H1 (cell line): ENCODE results near the gene BTD. TPM values are rescaled to one million over a fixed set of nuclear protein-coding genes. Genes with fewer than 3 reads are reported as not detected.

ENCODE experiments used
- CTCF ChIA-PET: fragments of 300-600 bp; sonication (Branson Sonifier 250); formaldehyde crosslinking; loops from one replicate; lab custom pipeline; 2021; ENCODE audit not compliant: partially characterized antibody; lab: Charles Lee
- POLR2A ChIA-PET: fragments of 300-600 bp; sonication (Branson Sonifier 250); formaldehyde crosslinking; loops from one replicate; lab custom pipeline; 2021; ENCODE audit warnings: inconsistent platforms; ENCODE audit not compliant: partially characterized antibody; lab: Charles Lee
- DNase-seq, 2 experiments: peaks; one replicate each; pipeline versions ENCODE4 v3.0.0 to v3.0.0-alpha.2; 2010 to 2022; ENCODE audit warnings: low spot score in 2 of 2, low read depth in 1 of 2, mixed read lengths in 1 of 2
- FAIRE-seq: peaks from 2 replicates; lab custom pipeline; 2011; peaks lifted over from hg19 to GRCh38; lab: Jason Lieb, UNC
- H2AFZ ChIP-seq: 2 replicates; pipeline ENCODE4 v1.8.1; 2012; ENCODE audit warnings: low read length, inconsistent platforms
- H2AK5ac ChIP-seq: 2 replicates; pipeline ENCODE4 v1.6.1; 2013; ENCODE audit warnings: low read depth, low read length
- H2BK120ac ChIP-seq: replicated peaks from 2 replicates; pipeline ENCODE3; 2013; ENCODE audit warnings: low read depth, low read length, inconsistent platforms
- H2BK12ac ChIP-seq: 2 replicates; pipeline ENCODE4 v1.6.1; 2013; ENCODE audit warnings: low read depth, low read length
- H2BK15ac ChIP-seq: 2 replicates; pipeline ENCODE4 v1.6.1; 2013; ENCODE audit warnings: low read length
- H2BK20ac ChIP-seq: 2 replicates; pipeline ENCODE4 v1.6.1; 2013; ENCODE audit warnings: low read length
- H2BK5ac ChIP-seq: 2 replicates; pipeline ENCODE4 v1.6.1; 2013; ENCODE audit warnings: low read depth, low read length
- H3K14ac ChIP-seq: 2 replicates; pipeline ENCODE4 v1.6.1; 2013; ENCODE audit warnings: inconsistent platforms; ENCODE audit not compliant: insufficient read length
- H3K18ac ChIP-seq: 2 replicates; pipeline ENCODE4 v1.6.1; 2013; ENCODE audit warnings: low read length; ENCODE audit errors: extremely low read depth
- H3K23ac ChIP-seq: 2 replicates; pipeline ENCODE4 v1.6.1; 2013; ENCODE audit warnings: inconsistent platforms; ENCODE audit not compliant: insufficient read length
- H3K23me2 ChIP-seq: 2 replicates; pipeline ENCODE4 v1.6.1; 2013; ENCODE audit warnings: low read depth, low read length
- H3K27ac ChIP-seq: 2 replicates; pipeline ENCODE4 v1.6.1; 2011; ENCODE audit warnings: low read depth, low read length, inconsistent platforms
- H3K27me3 ChIP-seq, 4 experiments: replicated peaks in 1 of 4; 1 replicate in 1 of 4; 2 replicates in 3 of 4; pipeline versions ENCODE4 v1.6.1 to v1.8.1; 2011 to 2013; ENCODE audit warnings: low read length in 3 of 4, mild to moderate bottlenecking in 3 of 4, inconsistent platforms in 2 of 4, mixed read lengths in 2 of 4, moderate library complexity in 1 of 4; ENCODE audit not compliant: control insufficient read depth in 3 of 4, insufficient read depth in 3 of 4; ENCODE audit errors: extremely low read depth in 1 of 4
- H3K36me3 ChIP-seq, 4 experiments: 2 replicates each; pipeline versions ENCODE4 v1.6.1 to v1.8.1; 2011 to 2013; ENCODE audit warnings: mild to moderate bottlenecking in 4 of 4, low read length in 3 of 4, moderate library complexity in 2 of 4, control low read depth in 1 of 4, inconsistent platforms in 1 of 4; ENCODE audit not compliant: insufficient read depth in 4 of 4, control insufficient read depth in 2 of 4
- H3K4ac ChIP-seq: replicated peaks from 2 replicates; pipeline ENCODE3; 2013; ENCODE audit warnings: low read length, low read depth, mixed read lengths, inconsistent platforms; ENCODE audit not compliant: insufficient read length
- H3K4me1 ChIP-seq, 4 experiments: replicated peaks in 1 of 4; 1 replicate in 1 of 4; 2 replicates in 3 of 4; pipeline versions ENCODE4 v1.6.1 to v1.8.1; 2011 to 2013; ENCODE audit warnings: low read length in 3 of 4, inconsistent platforms in 2 of 4, mixed read lengths in 1 of 4; ENCODE audit not compliant: insufficient read depth in 4 of 4, control insufficient read depth in 3 of 4
- H3K4me2 ChIP-seq, 2 experiments: 2 replicates each; pipeline versions ENCODE4 v1.6.1 to v1.8.1; 2011 to 2013; ENCODE audit warnings: low read depth in 2 of 2, low read length in 2 of 2, control low read depth in 1 of 2, inconsistent platforms in 1 of 2, mild to moderate bottlenecking in 1 of 2; ENCODE audit not compliant: insufficient read depth in 1 of 2
- H3K4me3 ChIP-seq, 4 experiments: fragments of 200-600, 300-600 bp in 1 of 4; sonication (generic), shearing (Covaris generic), sonication (Bioruptor Twin) in 1 of 4; 2 replicates each; pipeline versions ENCODE4 v1.5.1 to v1.8.1; 2011 to 2016; ENCODE audit warnings: low read length in 4 of 4, low read depth in 3 of 4, control low read depth in 2 of 4, inconsistent platforms in 2 of 4, mild to moderate bottlenecking in 2 of 4, mixed read lengths in 1 of 4, moderate library complexity in 1 of 4; ENCODE audit not compliant: insufficient read depth in 2 of 4; ENCODE audit errors: extremely low read depth in 1 of 4
- H3K56ac ChIP-seq: replicated peaks from 2 replicates; pipeline ENCODE3; 2013; ENCODE audit warnings: low read depth, mild to moderate bottlenecking, mixed read lengths, low read length, inconsistent platforms; ENCODE audit not compliant: insufficient read length
- H3K79me1 ChIP-seq: 2 replicates; pipeline ENCODE4 v1.6.1; 2013; ENCODE audit warnings: low read depth, low read length, control low read depth
- H3K79me2 ChIP-seq, 2 experiments: 2 replicates each; pipeline versions ENCODE4 v1.6.1 to v1.8.1; 2012 to 2013; ENCODE audit warnings: low read length in 2 of 2, mild to moderate bottlenecking in 2 of 2, inconsistent platforms in 1 of 2; ENCODE audit not compliant: insufficient read depth in 2 of 2, control insufficient read depth in 1 of 2
- H3K9ac ChIP-seq, 4 experiments: replicated peaks in 1 of 4; 1 replicate in 1 of 4; 2 replicates in 3 of 4; pipeline versions ENCODE4 v1.6.1 to v1.8.1; 2011 to 2013; ENCODE audit warnings: low read depth in 3 of 4, low read length in 3 of 4, control low read depth in 2 of 4, mild to moderate bottlenecking in 2 of 4, moderate library complexity in 2 of 4, inconsistent platforms in 1 of 4; ENCODE audit errors: extremely low read depth in 1 of 4
- H3K9me3 ChIP-seq, 2 experiments: 2 replicates each; pipeline versions ENCODE4 v1.6.1 to v1.8.1; 2012 to 2013; ENCODE audit warnings: mild to moderate bottlenecking in 2 of 2, moderate library complexity in 2 of 2, control low read depth in 1 of 2, inconsistent platforms in 1 of 2, low read depth in 1 of 2, low read length in 1 of 2, mixed read lengths in 1 of 2; ENCODE audit not compliant: insufficient read depth in 2 of 2
- H4K20me1 ChIP-seq, 2 experiments: replicated peaks in 1 of 2; 2 replicates each; pipeline versions ENCODE3 to v1.8.1; 2011 to 2013; ENCODE audit warnings: inconsistent platforms in 2 of 2, low read length in 2 of 2, mild to moderate bottlenecking in 1 of 2; ENCODE audit not compliant: insufficient read depth in 2 of 2, control insufficient read depth in 1 of 2
- H4K5ac ChIP-seq: 2 replicates; pipeline ENCODE4 v1.6.1; 2013; ENCODE audit warnings: low read length, low read depth, mixed read lengths, inconsistent platforms; ENCODE audit not compliant: insufficient read length
- H4K8ac ChIP-seq: 2 replicates; pipeline ENCODE4 v1.8.0; 2013; ENCODE audit warnings: mild to moderate bottlenecking, moderate library complexity, low read length, inconsistent platforms; ENCODE audit not compliant: insufficient read depth; ENCODE audit errors: extremely low read depth
- H4K91ac ChIP-seq: replicated peaks from 2 replicates; pipeline ENCODE3; 2013; ENCODE audit warnings: low read length, mixed read lengths, inconsistent platforms; ENCODE audit not compliant: insufficient read length
- ASH2L ChIP-seq: fragments of 200-600, 300-600 bp; sonication (generic); IDR thresholded peaks from one replicate; pipeline ENCODE4 v1.7.1; 2017; ENCODE audit warnings: low read length
- BRCA1 ChIP-seq: IDR thresholded peaks from 2 replicates; pipeline ENCODE4 v1.6.1; 2012; ENCODE audit warnings: low read depth, low read length, improper control_type of control experiment
- CREB1 ChIP-seq: IDR thresholded peaks from 2 replicates; pipeline ENCODE4 v1.6.1; 2012; ENCODE audit warnings: inconsistent platforms
- POU5F1 ChIP-seq: IDR thresholded peaks from 2 replicates; pipeline ENCODE4 v1.6.1; 2011; ENCODE audit warnings: low read depth, mild to moderate bottlenecking, low read length, moderate library complexity
- TBP ChIP-seq: IDR thresholded peaks from 2 replicates; pipeline ENCODE4 v1.6.1; 2011; ENCODE audit warnings: low read depth, low read length, improper control_type of control experiment
- TEAD4 ChIP-seq: IDR thresholded peaks from 2 replicates; pipeline ENCODE4 v1.6.1; 2012; ENCODE audit warnings: low read depth, low read length, inconsistent platforms, mixed read lengths
- YY1 ChIP-seq: IDR thresholded peaks from 2 replicates; pipeline ENCODE4 v1.6.1; 2011; ENCODE audit warnings: low read depth, mild to moderate bottlenecking, low read length
- WGBS, 2 experiments: shearing (Covaris generic) in 1 of 2; methylation state at CpG; one replicate each; pipeline versions ENCODE4 v1.1.6 to v1.1.7; 2013 to 2015; ENCODE audit warnings: low lambda C conversion rate in 2 of 2, mixed read lengths in 2 of 2, inconsistent platforms in 1 of 2, low coverage in 1 of 2, missing lambda C conversion rate in 1 of 2; ENCODE audit not compliant: insufficient replicate concordance in 2 of 2, insufficient coverage in 1 of 2, insufficient read length in 1 of 2; ENCODE audit errors: extremely low coverage in 1 of 2, missing lambda C conversion rate in 1 of 2; 5-methylcytosine and 5-hydroxymethylcytosine counted together
- polyA plus RNA-seq, 7 experiments: library from polyadenylated mRNA; depleted of rRNA in 3 of 7; stranded (reverse) in 5 of 7; unstranded in 2 of 7; fragments of >200 nt in 5 of 7; fragments of 200-250 nt in 2 of 7; gene quantifications; 1 replicate in 5 of 7; 2 replicates in 1 of 7; 4 replicates in 1 of 7; pipeline versions ENCODE4 v1.2.1 to v1.2.3, GENCODE V29; 2011 to 2013; ENCODE audit warnings: missing spikeins in 2 of 7, mixed read lengths in 2 of 7
- total RNA-seq: library from RNA; stranded (reverse); fragmentation: NEBNext Ultra II Directional; extraction: Animal tissue kit (Norgen Biotek cat#: 25700); gene quantifications from 2 replicates; pipeline ENCODE4 v1.2.1, GENCODE V29; 2021
- TF ChIP-seq, protein P1 (sequence below), 3 experiments: IDR thresholded peaks; 1 replicate in 2 of 3; 2 replicates in 1 of 3; pipeline versions ENCODE4 v1.5.1 to v1.6.1; 2011; ENCODE audit warnings: low read length in 3 of 3, mild to moderate bottlenecking in 3 of 3, inconsistent platforms in 2 of 3, low read depth in 1 of 3, moderate library complexity in 1 of 3; ENCODE audit not compliant: insufficient read depth in 1 of 3; ENCODE audit errors: control extremely low read depth in 1 of 3

BTD gene
- total and polyA plus RNA-seq, 2 of the 8 experiments (the other 6 are each of a cell fraction or from before 2014, with no cell fraction given), result 21.8 to 36.7 TPM

DNA sequence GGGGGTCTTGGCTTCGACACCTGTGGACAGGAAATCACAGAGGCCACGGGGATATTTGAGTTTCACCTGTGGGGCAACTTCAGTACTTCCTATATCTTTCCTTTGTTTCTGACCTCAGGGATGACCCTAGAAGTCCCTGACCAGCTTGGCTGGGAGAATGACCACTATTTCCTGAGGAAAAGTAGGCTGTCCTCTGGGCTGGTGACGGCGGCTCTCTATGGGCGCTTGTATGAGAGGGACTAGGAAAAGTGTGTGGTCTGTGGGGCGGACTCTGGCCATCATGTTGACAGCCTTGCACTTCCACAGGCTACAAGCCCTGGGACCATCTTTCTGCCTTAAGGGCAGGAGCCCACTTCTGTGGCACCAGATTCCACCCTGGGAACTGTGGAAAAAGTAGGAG, 43.7 kb downstream of the BTD start:
- Histone ChIP-seq H2BK20ac (no peak overlapping the region), H3K36me3 (peaks cover 0 to 7% (median 2%) of the 10 kb centered on the region in 4 experiments; a peak in 3 of 8 replicates), H3K9ac (no peak overlapping the region), H3K56ac (no peak overlapping the region), H3K27me3 (no peaks in the 10 kb centered on the region; a peak in 1 of 7 replicates), H3K79me1 (no peaks in the 10 kb centered on the region), H3K79me2 (no peaks in the 10 kb centered on the region), H2BK12ac (no peak overlapping the region), H3K27ac (no peak overlapping the region), H2BK120ac (no peak overlapping the region), H3K4me2 (no peak overlapping the region), H3K14ac (no peak overlapping the region), H4K91ac (no peak overlapping the region), H2AK5ac (no peak overlapping the region), H3K9me3 (no peaks in the 10 kb centered on the region), H3K4ac (no peak overlapping the region), H2AFZ (no peak overlapping the region), H3K4me1 (peaks cover 0 to 4% (median 2%) of the 10 kb centered on the region in 4 experiments; a peak in 3 of 7 replicates), H4K20me1 (no peaks in the 10 kb centered on the region), H4K5ac (no peak overlapping the region), H3K4me3 (no peak overlapping the region), H2BK5ac (no peak overlapping the region), H3K23me2 (no peaks in the 10 kb centered on the region), H2BK15ac (no peak overlapping the region), H4K8ac (no peak overlapping the region; the same call in 1 of the 2 replicates), H3K23ac (no peak overlapping the region), H3K18ac (no peak overlapping the region)
- TF ChIP-seq BRCA1 (no peak), TEAD4 (no peak), CREB1 (no peak), YY1 (no peak), ASH2L (no peak), TBP (no peak), POU5F1 (no peak)
- TF ChIP-seq, protein P1, sequence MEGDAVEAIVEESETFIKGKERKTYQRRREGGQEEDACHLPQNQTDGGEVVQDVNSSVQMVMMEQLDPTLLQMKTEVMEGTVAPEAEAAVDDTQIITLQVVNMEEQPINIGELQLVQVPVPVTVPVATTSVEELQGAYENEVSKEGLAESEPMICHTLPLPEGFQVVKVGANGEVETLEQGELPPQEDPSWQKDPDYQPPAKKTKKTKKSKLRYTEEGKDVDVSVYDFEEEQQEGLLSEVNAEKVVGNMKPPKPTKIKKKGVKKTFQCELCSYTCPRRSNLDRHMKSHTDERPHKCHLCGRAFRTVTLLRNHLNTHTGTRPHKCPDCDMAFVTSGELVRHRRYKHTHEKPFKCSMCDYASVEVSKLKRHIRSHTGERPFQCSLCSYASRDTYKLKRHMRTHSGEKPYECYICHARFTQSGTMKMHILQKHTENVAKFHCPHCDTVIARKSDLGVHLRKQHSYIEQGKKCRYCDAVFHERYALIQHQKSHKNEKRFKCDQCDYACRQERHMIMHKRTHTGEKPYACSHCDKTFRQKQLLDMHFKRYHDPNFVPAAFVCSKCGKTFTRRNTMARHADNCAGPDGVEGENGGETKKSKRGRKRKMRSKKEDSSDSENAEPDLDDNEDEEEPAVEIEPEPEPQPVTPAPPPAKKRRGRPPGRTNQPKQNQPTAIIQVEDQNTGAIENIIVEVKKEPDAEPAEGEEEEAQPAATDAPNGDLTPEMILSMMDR (IDR thresholded peaks at IDR 0.05; ENCODE audit: control extremely low read depth in 1 of 3, insufficient read depth in 1 of 3, low read depth in 1 of 3, low read length in 3 of 3), result no peak
- 92% methylated on average over 6 of the region's 6 CpGs; no CpG with 5 or more reads in 1 of the 2 experiments for WGBS, 2 experiments
- ChIA-PET CTCF (interaction anchor here (1.0 kb wide), 1 partner anchor 14 kb away, joined by 3 read pairs; no protein-coding TSS in a partner anchor), POLR2A (no interaction called here)
- FAIRE-seq, result no peak
- DNase-seq, result no peak
